GM23338 (cell line): Measurements from ENCODE around the gene CDK5.

Experiments used
- CREB1 ChIP-seq: fragments of 250-450 bp; sonication (Bioruptor Pico); IDR thresholded peaks from 2 replicates; pipeline ENCODE4 v1.5.0; 2020; ENCODE audit warnings: low read depth, mild to moderate bottlenecking, moderate library complexity
- CTCF ChIP-seq, 2 experiments: fragments of 200-600 bp in 1 of 2; sonication (generic) in 1 of 2; conservative IDR thresholded peaks; 2 replicates each; pipeline versions ENCODE4 v1.5.1 to v1.6.1; 2016 to 2017; ENCODE audit warnings: antibody characterized with exemption in 2 of 2, low read depth in 2 of 2, mild to moderate bottlenecking in 2 of 2, moderate library complexity in 1 of 2
- ETS1 ChIP-seq: IDR thresholded peaks from 2 replicates; pipeline ENCODE4 v1.6.1; 2016; ENCODE audit warnings: antibody characterized with exemption
- EZH2 ChIP-seq: fragments of 200-600 bp; sonication (generic); IDR thresholded peaks from one replicate; pipeline ENCODE4 v1.8.0; 2017; ENCODE audit warnings: antibody characterized with exemption, mild to moderate bottlenecking, low read depth; ENCODE audit not compliant: unreplicated experiment
- EZH2phosphoT487 ChIP-seq: fragments of 200-600 bp; sonication (generic); IDR thresholded peaks from one replicate; pipeline ENCODE4 v1.8.1; 2018; ENCODE audit warnings: antibody characterized with exemption; ENCODE audit not compliant: unreplicated experiment
- JUNB ChIP-seq: IDR thresholded peaks from one replicate; pipeline ENCODE4 v1.6.1; 2016; ENCODE audit warnings: antibody characterized with exemption; ENCODE audit not compliant: unreplicated experiment
- NANOG ChIP-seq: IDR thresholded peaks from 2 replicates; pipeline ENCODE4 v1.6.1; 2016; ENCODE audit warnings: antibody characterized with exemption, borderline replicate concordance
- POLR2AphosphoS5 ChIP-seq: IDR thresholded peaks from 2 replicates; pipeline ENCODE4 v1.6.1; 2016; ENCODE audit warnings: antibody characterized with exemption, low read depth
- REST ChIP-seq: IDR thresholded peaks from one replicate; pipeline ENCODE4 v1.6.1; 2018; ENCODE audit warnings: antibody characterized with exemption; ENCODE audit not compliant: unreplicated experiment
- STAT1 ChIP-seq: IDR thresholded peaks from one replicate; pipeline ENCODE4 v1.6.1; 2016; ENCODE audit warnings: antibody characterized with exemption; ENCODE audit not compliant: unreplicated experiment
- ZNF114 ChIP-seq: fragments of 250-450 bp; sonication (Bioruptor Pico); IDR thresholded peaks from 2 replicates; pipeline ENCODE4 v1.5.0; 2020; ENCODE audit warnings: mild to moderate bottlenecking, moderate library complexity
- ZNF331 ChIP-seq: fragments of 250-450 bp; sonication (Bioruptor Pico); IDR thresholded peaks from 2 replicates; pipeline ENCODE4 v1.5.0; 2020; ENCODE audit warnings: low read depth, mild to moderate bottlenecking, moderate library complexity

DNA sequence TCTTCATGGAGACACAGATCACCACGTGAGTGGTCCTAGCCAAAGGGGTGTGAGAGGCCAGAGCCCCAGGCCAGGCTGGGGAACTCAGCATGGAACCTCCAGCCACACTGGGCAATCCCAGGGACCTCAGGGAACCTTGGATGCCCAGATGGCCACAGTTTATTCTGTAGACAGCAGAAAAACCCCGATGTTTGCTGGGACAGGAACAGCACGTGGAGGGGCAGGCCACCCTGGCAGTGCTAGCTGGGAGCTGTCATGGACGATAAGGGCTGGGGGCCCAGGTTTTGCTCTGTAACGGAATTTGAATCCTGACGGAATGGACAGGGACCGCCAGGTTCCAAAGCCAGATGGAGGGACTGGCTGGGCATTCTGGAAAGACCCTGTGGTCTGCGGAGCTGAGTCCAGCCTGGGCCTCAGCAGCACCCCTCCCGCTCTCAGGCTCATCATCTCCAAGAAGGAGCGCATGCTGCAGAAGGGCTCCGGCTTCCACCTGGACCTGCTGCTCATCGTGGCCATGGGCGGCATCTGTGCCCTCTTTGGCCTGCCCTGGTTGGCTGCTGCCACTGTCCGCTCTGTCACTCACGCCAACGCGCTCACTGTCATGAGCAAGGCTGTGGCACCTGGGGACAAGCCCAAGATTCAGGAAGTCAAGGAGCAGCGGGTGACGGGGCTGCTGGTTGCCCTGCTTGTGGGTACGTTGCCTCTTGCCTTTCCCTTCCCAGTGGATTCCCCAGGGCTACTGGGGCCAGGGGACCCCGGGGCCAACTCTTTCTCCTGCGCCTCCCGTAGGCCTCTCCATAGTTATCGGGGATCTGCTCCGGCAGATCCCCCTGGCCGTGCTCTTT, 17.3 kb upstream of the CDK5 start:
- TF ChIP-seq CTCF (conservative IDR thresholded peaks at IDR 0.05; ENCODE audit: low read depth in 2 of 2) (no peak), JUNB (no peak), REST (no peak), EZH2 (no peak), POLR2AphosphoS5 (no peak), EZH2phosphoT487 (no peak), STAT1 (no peak), NANOG (no peak), ZNF331 (CRISPR knock-in tag) (no peak), CREB1 (CRISPR knock-in tag) (no peak), ETS1 (no peak), ZNF114 (CRISPR knock-in tag) (no peak)
